NB4 (cell line): Measurements from ENCODE around the gene CLMN.
"Not testable (repeated sequence)": the region's sequence is repeated elsewhere in the genome, so short reads cannot be mapped to it uniquely, and the experiment has no call there.

ENCODE experiments used
- POLR2A ChIP-seq: IDR thresholded peaks from 2 replicates; pipeline ENCODE4 v1.6.1; 2011; ENCODE audit warnings: mild to moderate bottlenecking; ENCODE audit not compliant: insufficient read length; ENCODE audit errors: extremely low read depth
- TF ChIP-seq, protein P1 (sequence below): IDR thresholded peaks from one replicate; pipeline ENCODE4 v1.5.1; 2012; ENCODE audit warnings: low read depth, low read length

DNA sequence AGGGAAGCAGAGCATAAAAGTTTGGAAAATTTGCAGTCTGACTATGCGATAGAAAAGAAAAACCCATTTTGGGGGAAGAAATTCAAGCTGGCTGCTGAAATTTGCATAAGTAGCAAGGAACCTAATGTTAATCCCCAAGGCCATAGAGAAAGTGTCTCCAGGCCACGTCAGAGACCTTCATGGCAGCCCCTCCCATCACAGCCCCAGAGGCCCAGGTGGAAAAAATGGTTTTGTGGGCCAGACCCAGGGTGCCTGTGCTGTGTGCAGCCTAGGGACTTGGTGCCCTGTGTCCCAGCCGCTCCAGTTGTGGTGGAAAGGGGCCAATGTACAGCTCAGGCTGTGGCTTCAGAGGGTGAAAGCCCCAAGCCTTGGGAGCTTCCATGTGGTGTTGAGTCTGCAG is 35.9 kb downstream of the CLMN start:
- TF ChIP-seq, protein P1, sequence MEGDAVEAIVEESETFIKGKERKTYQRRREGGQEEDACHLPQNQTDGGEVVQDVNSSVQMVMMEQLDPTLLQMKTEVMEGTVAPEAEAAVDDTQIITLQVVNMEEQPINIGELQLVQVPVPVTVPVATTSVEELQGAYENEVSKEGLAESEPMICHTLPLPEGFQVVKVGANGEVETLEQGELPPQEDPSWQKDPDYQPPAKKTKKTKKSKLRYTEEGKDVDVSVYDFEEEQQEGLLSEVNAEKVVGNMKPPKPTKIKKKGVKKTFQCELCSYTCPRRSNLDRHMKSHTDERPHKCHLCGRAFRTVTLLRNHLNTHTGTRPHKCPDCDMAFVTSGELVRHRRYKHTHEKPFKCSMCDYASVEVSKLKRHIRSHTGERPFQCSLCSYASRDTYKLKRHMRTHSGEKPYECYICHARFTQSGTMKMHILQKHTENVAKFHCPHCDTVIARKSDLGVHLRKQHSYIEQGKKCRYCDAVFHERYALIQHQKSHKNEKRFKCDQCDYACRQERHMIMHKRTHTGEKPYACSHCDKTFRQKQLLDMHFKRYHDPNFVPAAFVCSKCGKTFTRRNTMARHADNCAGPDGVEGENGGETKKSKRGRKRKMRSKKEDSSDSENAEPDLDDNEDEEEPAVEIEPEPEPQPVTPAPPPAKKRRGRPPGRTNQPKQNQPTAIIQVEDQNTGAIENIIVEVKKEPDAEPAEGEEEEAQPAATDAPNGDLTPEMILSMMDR = not testable (repeated sequence)
- TF ChIP-seq POLR2A = not testable (repeated sequence)
